Stimulated activated CD8-positive, alpha-beta memory T cell treated with anti-CD3 and anti-CD28 coated beads, Interleukin-4, amount 100 ng/mL, for 24 hours (primary cell): ENCODE data around the gene RALY.

Experiments used
- DNase-seq: peaks from one replicate; pipeline ENCODE4 v3.0.0-alpha.2; 2020; ENCODE audit warnings: low read depth

The RALY gene

GRCh38 chr20:34076952-34077351, 83.2 kb downstream of the RALY start:
- no peak for DNase-seq

GRCh38 chr20:34078540-34078939, 84.8 kb downstream of the RALY start:
- no peak for DNase-seq

GRCh38 chr20:34079818-34080217, 86.1 kb downstream of the RALY start:
- DNase-seq = no peak

GRCh38 chr20:34082232-34082887, 88.6 kb downstream of the RALY start:
- DNase-seq = no peak

- no peak for DNase-seq
Observed at GRCh38 chr20:34083137-34083536, 89.4 kb downstream of the RALY start.

- DNase-seq = no peak
Observed at GRCh38 chr20:34083781-34084180, 90.1 kb downstream of the RALY start.

GRCh38 chr20:34084227-34084923, 90.7 kb downstream of the RALY start:
- no peak for DNase-seq

- no peak for DNase-seq
Observed at GRCh38 chr20:34085544-34086040, 91.9 kb downstream of the RALY start.

- DNase-seq = no peak
Observed at GRCh38 chr20:34088305-34089174, 94.8 kb downstream of the RALY start.

GRCh38 chr20:34089175-34089479, 95.4 kb downstream of the RALY start:
- no peak for DNase-seq

- DNase-seq = no peak
Observed at GRCh38 chr20:34089655-34090345, 96.1 kb downstream of the RALY start.

- DNase-seq = no peak
Observed at GRCh38 chr20:34090645-34091044, 96.9 kb downstream of the RALY start.

- DNase-seq = no peak
Observed at GRCh38 chr20:34091637-34092200, 98.0 kb downstream of the RALY start.

GRCh38 chr20:34093895-34094294, 100.2 kb downstream of the RALY start:
- DNase-seq = no peak

- DNase-seq = no peak
Observed at GRCh38 chr20:34095825-34096224, 102.1 kb downstream of the RALY start.

GRCh38 chr20:34096699-34097444, 103.2 kb downstream of the RALY start:
- no peak for DNase-seq

- no peak for DNase-seq
Observed at GRCh38 chr20:34098570-34098969, 104.9 kb downstream of the RALY start.

- DNase-seq = no peak
Observed at GRCh38 chr20:34099675-34100074, 106.0 kb downstream of the RALY start.

GRCh38 chr20:34100576-34100975, 106.9 kb downstream of the RALY start:
- no peak for DNase-seq

- DNase-seq = no peak
Observed at GRCh38 chr20:34102342-34102741, 108.6 kb downstream of the RALY start.

GRCh38 chr20:34104059-34104458, 110.3 kb downstream of the RALY start:
- no peak for DNase-seq
